Cortex of kidney (tissue), 1 donor: ENCODE data around the gene LNX1.
"Not testable (repeated sequence)": the region's sequence is repeated elsewhere in the genome, so short reads cannot be mapped to it uniquely, and the experiment has no call there.

Experiments
- DNase-seq: peaks from one replicate; lab custom pipeline; 2025; lab: John Stamatoyannopoulos, UW

LNX1 gene

DNA sequence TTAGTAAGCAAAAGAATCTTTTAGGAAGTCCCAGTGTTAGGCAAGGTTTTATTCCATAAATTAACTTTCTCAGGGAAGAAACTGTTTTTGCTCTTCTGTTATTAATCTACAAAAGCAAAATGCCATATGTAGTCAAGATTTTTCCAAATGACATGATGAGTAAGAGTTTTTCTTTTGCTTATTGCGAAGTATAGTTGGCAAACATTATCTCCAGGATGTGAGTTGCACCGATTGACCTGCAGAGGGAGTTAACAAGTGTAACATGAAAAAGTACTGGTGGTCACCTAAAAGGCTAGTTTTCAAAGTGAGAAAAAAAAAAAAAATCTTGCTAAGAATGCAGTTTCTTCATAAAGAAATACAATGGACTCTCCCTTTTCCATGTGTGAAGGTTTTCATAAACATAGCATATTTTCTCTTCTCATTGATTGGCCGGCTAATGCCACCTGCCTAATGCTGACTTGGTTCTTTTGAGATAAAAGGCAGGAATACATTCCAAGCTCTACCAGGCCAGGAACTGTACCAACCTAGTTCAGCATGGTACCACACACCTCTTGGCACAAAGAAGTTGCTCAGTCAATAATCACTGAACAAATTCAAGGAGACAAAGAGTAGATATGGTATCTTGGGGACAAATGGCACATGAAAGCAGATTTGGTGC is 100.2 kb downstream of the LNX1 start:
- DNase-seq = no peak

DNA sequence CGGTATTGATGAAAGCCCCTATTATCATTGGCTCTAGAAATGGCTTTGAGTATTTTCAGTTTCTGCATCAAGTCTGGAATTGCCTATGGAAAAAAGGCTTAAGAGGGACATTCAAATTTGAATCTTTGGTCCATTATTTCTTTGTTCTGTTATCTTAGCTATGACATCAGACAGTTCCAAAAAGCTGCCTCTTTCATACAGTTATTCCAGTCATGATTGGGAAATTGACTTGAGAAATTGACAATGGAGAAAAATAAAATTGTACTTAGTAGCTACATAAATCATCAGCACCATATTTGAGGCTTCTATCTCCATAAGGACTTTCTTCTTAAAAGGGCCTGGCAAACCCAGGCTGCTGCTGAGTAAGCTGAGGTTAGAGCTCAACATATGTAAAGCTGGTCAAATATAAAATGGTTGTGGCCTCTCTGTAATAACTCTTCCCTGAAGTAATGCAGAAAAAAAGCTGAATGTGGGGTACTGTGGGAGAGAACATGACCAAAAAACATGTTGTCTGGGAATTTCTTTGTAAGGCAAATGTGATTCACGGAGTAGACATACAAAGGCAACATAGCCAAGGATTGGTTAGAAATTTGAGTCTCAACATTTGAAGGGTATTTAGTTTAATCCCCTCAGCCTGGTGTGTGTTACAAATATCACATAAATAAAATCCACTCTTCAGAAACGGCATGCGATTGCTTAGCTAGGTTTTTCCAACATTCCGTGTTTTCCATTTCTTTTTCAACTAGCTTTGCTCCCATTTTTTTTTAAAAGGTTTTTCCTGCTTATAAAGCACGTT is 100.9 kb downstream of the LNX1 start:
- DNase-seq = no peak

- no peak for DNase-seq
Measured at GRCh38 chr4:53489279-53489889, 101.9 kb downstream of the LNX1 start.

GRCh38 chr4:53487766-53488165 is 103.5 kb downstream of the LNX1 start:
- no peak for DNase-seq

DNA sequence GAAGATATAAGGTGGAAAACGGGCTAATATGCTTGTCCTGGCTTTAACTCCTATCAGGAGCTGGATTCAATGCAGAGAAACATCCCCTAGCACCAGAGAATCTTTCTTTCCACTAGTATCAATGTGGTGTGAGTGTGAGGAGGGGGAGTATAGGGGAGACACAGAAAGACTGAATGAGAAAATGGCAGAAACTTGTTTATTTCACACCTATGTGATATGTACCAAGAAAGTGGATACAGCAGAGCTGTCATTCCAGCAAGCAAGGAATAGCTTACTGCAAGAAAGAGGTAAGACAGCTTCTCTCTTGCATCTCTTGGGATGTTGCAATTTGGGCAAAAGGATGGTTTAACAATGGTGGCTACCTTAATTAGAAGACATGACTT is 105.6 kb downstream of the LNX1 start:
- no peak for DNase-seq

DNA sequence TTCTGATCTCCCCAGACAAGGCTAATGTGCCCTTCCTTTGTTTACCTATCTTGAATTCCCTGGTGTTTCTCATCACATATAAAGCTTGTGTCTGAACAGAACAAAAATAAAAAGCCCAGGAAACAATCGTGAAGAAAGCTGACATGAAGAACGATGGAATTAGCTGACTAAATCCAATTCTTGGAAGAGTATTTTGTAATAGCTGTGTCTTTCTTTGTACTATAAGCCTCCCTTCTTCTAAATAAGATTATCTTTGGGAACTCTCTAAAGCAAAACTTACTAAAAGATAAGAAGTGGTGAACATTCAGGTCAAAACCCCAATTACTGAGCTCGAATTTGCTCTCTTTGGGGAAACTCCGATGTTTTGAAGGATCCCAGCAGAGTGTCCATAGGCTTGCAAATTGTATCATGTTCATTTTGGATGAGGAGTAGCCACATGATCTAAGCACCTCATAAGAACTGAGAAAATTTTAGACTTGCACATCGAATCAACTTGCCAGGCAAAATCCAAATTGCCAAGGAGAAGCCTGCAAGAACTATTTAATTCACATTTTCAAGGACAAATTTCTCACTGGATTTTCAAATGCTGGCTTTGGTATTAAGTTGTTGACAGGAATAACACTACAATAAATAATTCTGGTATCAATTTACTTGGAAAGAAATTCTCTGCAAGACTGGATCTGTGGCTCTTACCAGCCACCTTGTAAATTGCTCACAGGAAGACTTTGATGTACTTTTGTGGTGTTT is 106.2 kb downstream of the LNX1 start:
- no peak for DNase-seq

DNA sequence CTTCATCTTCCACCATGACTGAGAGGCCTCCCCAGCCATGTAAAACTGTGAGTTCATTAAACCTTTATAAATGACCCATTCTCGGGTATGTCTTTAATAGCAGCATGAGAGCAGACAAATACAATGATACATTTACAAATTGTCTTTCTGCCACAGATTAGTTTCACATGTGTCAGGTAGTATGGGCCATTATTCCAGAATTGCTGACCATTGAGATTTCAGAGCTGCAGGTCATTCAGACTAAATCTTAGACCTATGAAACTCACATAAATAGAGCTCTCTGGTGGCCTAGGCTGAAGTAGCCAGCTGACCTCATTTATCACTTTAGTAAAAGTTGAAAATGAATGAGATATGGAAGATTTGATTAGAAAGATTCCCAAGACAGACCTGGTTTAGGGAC is 108.0 kb downstream of the LNX1 start:
- no peak for DNase-seq

DNA sequence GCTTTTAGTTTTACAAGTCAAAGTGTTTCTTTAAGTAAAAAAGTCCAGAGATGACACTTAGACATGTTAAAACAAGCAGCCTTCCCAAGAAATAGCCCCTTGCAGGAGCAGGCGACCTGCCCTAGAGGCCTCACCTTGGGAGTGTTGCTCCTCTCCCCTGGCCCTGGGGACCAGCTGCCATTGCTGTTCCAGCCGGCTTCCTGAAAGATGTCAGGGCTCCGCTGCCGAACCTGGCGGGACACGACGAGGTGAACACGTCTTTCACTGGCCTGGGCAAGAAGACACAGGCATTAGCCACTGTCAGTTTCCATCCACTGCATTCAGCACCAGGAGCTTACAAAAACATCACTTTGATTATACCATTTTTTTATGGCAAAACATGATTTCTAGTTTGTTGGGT is 109.7 kb downstream of the LNX1 start:
- DNase-seq = no peak

DNA sequence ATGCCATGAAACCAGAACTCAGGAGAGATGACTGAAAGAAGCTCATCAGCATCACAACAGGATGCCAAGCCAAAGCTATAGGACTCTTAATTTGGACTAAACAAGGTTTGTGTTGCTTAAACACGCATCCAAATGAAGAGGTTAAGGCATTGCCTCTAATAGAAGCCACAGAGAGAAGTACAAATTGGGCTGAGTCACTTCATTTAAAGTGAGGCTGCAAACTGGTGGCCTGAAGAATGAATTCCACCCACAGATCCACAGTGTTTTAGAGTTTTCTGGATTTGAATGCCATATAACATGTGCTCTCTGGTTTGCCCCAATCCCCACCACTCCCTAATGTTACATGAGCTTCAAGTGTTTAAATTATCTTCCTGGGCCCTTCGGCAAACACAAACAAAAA is 110.4 kb downstream of the LNX1 start:
- DNase-seq = no peak

DNA sequence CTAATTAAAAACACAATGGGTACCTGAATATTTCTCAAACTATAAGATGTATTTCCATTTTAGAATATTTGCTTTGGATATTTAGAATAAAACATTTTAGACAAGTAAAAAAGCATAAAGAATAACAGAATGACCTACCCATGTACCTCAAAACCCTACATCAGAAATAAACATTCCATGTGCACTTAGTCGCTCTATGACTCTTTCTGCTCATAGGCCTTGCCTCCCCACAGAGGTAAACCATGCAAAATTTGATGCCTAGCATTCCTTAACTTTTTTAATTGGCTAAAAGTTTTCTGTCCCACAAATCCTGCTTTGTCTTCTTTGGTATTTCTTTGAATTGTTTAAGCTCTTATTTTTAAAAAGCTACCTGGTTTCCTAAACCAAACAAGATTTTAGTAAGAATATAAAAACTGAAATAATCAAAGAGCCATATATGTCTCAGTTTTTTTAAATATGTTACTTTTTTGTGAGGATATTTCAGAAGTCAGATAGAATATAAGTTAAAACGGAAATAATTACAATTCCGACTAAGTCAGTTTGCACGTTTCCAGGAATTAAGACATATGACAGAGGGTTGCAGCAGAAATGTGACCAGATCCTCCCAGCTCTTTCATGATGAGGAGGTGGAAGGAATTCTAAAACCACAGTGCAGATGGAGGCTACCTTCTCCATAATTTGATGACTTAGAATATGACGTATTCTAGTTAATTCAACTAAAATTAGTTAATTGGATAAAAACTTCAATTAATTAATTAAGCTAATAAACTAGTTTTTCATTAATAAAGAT is 111.4 kb downstream of the LNX1 start:
- DNase-seq = no peak

GRCh38 chr4:53478671-53479456 is 112.4 kb downstream of the LNX1 start:
- DNase-seq = no peak

- no peak for DNase-seq
Measured at GRCh38 chr4:53477636-53478035, 113.7 kb downstream of the LNX1 start.

- no peak for DNase-seq
Measured at GRCh38 chr4:53477038-53477565, 114.2 kb downstream of the LNX1 start.

GRCh38 chr4:53476232-53477037 is 114.9 kb downstream of the LNX1 start:
- no peak for DNase-seq

DNA sequence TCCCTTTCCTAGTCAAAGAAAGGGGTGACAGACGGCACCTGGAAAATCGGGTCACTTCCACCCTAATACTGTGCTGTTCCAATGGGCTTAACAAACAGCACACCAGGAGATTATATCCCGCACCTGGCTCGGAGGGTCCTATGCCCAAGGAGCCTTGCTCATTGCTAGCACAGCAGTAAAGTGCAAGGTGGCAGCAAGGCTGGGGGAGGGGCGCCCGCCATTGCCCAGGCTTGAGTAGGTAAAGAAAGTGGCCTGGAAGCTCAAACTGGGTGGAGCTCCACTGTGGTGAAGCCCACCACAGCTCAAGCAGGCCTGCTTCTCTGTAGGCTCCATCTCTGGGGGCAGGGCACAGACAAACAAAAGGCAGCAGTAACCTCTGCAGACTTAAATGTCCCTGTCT is 124.7 kb downstream of the LNX1 start:
- not testable (repeated sequence) for DNase-seq

GRCh38 chr4:53465891-53466290 is 125.4 kb downstream of the LNX1 start:
- DNase-seq = no peak

GRCh38 chr4:53465281-53465680 is 126.0 kb downstream of the LNX1 start:
- DNase-seq = no peak

DNA sequence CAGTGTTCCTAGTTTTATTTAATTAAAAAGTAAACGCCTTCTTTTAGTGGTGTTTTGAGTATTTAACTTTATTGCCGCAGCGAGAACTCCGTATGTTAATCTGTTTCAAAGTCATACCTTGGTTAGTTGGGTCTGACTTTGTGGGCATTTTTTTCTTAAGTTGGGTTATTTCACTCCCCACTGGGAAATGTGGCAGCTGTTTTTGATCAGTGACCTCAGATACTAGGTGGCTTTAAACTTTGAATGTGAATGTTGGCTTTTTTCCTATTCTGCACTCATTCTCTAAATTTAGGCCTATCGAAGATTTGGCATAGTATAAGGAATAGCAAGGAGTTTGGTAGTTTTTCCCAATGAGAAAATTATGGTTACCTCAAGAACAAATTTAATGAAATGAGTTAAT is 127.9 kb downstream of the LNX1 start:
- DNase-seq = no peak

- no peak for DNase-seq
Measured at GRCh38 chr4:53461244-53461643, 130.0 kb downstream of the LNX1 start.

DNA sequence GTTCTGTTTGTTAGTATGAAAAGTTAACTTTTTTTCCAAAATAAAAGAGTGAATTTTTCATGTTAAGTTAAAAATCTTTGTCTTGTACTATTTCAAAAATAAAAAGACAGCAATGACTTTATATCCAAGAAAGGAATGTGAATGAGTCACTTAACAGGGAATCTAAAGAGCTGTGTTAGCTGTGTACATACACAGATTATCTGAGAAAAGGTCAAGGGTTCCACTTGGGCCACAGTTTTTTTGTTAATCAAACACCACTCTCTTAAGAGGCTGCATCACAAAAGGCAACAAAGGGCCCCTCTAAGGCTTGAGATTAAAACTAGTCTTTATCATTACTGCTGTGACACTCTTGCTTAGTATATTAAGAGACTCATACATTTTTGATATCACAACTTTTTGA is 131.7 kb downstream of the LNX1 start:
- DNase-seq = no peak
